Left ventricle myocardium superior (tissue), 1 donor: ENCODE measurements around the gene MAPRE3. TPM values are rescaled to one million over a fixed set of nuclear protein-coding genes. Genes with fewer than 3 reads are reported as not detected.

Experiments
- ATAC-seq: fragments of 200-7000 bp; cut with Tn5 transposase; one replicate; pipeline ENCODE4 v1.9.1; 2020; ENCODE audit warnings: mild to moderate bottlenecking, moderate library complexity
- DNase-seq: peaks from one replicate; pipeline ENCODE4 v3.0.0-alpha.2; 2020
- intact Hi-C: fragments of 100-400 bp; cut with micrococcal nuclease; formaldehyde crosslinking; loops from one replicate; pipeline ENCODE4 v1.11.0; 2022
- total RNA-seq: library from RNA; stranded (reverse); fragmentation: NEBNext Ultra II Directional; extraction: Animal tissue kit (Norgen Biotek cat#: 25700); gene quantifications from one replicate; pipeline ENCODE4 v1.2.1, GENCODE V29; 2021
- donor health status: DM: no; HTN: yes; CAD: no; lungs with severe emphysema.

MAPRE3 gene
- total RNA-seq, 1 donor from 2014 or later: 52.4 TPM

GRCh38 chr2:26977012-26977411, 6.6 kb downstream of the MAPRE3 start:
- intact Hi-C loops: no loop called here
- ATAC-seq (no peak), DNase-seq (no peak)

GRCh38 chr2:26978061-26978596, 7.7 kb downstream of the MAPRE3 start:
- intact Hi-C loops: no loop called here
- peak; percentile 67 for DNase-seq
- ATAC-seq: peak; percentile 57

- DNase-seq: no peak
- intact Hi-C loops: no loop called here
Observed at GRCh38 chr2:26979741-26980140, 9.3 kb downstream of the MAPRE3 start.

GRCh38 chr2:26980971-26981370, 10.5 kb downstream of the MAPRE3 start:
- DNase-seq (no peak), ATAC-seq (no peak)
- intact Hi-C loops: no loop called here

More at GRCh38 chr2:26979741-26980140, 9.3 kb downstream of the MAPRE3 start:
- ATAC-seq: no peak

GRCh38 chr2:26982102-26982742, 11.8 kb downstream of the MAPRE3 start:
- intact Hi-C loops: no loop called here
- ATAC-seq (peak; percentile 90), DNase-seq (peak; percentile 71)

- intact Hi-C loops: no loop called here
- ATAC-seq (no peak), DNase-seq (no peak)
Observed at GRCh38 chr2:26983746-26984145, 13.3 kb downstream of the MAPRE3 start.

- intact Hi-C loops: no loop called here
- no peak for ATAC-seq
- DNase-seq: no peak
Observed at GRCh38 chr2:26985807-26986206, 15.4 kb downstream of the MAPRE3 start.

GRCh38 chr2:26986576-26986975, 16.1 kb downstream of the MAPRE3 start:
- DNase-seq (no peak), ATAC-seq (no peak)
- intact Hi-C loops: no loop called here

- DNase-seq (no peak), ATAC-seq (no peak)
- intact Hi-C loops: no loop called here
Observed at GRCh38 chr2:26988058-26988860, 17.8 kb downstream of the MAPRE3 start.

- intact Hi-C loops: no loop called here
- DNase-seq (no peak), ATAC-seq (no peak)
Observed at GRCh38 chr2:26989156-26989555, 18.7 kb downstream of the MAPRE3 start.

GRCh38 chr2:26991717-26992116, 21.3 kb downstream of the MAPRE3 start:
- intact Hi-C loops: no loop called here
- no peak for ATAC-seq
- no peak for DNase-seq

GRCh38 chr2:26993768-26994167, 23.3 kb downstream of the MAPRE3 start:
- intact Hi-C loops: no loop called here
- ATAC-seq (no peak), DNase-seq (no peak)

- no peak for ATAC-seq
- intact Hi-C loops: no loop called here
- no peak for DNase-seq
Observed at GRCh38 chr2:26994983-26995382, 24.5 kb downstream of the MAPRE3 start.

GRCh38 chr2:26997394-26997793, 27.0 kb downstream of the MAPRE3 start:
- DNase-seq: no peak
- ATAC-seq: no peak
- intact Hi-C loops: no loop called here

GRCh38 chr2:26998323-26998722, 27.9 kb downstream of the MAPRE3 start:
- DNase-seq (no peak), ATAC-seq (no peak)
- intact Hi-C loops: no loop called here

GRCh38 chr2:27000228-27000627, 29.8 kb downstream of the MAPRE3 start:
- ATAC-seq (no peak), DNase-seq (no peak)
- intact Hi-C loops: no loop called here

- intact Hi-C loops: no loop called here
- ATAC-seq (no peak), DNase-seq (no peak)
Observed at GRCh38 chr2:27000995-27001394, 30.6 kb downstream of the MAPRE3 start.

- intact Hi-C loops: no loop called here
Observed at GRCh38 chr2:27001950-27002349, 31.5 kb downstream of the MAPRE3 start.

GRCh38 chr2:27003007-27003406, 32.6 kb downstream of the MAPRE3 start:
- ATAC-seq (no peak), DNase-seq (no peak)
- intact Hi-C loops: no loop called here

More at GRCh38 chr2:27001950-27002349, 31.5 kb downstream of the MAPRE3 start:
- ATAC-seq: no peak
- DNase-seq: no peak

GRCh38 chr2:27003857-27004256, 33.4 kb downstream of the MAPRE3 start:
- no peak for DNase-seq
- intact Hi-C loops: no loop called here
- ATAC-seq: no peak
